CD4-positive, alpha-beta memory T cell (primary cell): ENCODE results near the gene MYO7B. TPM values are rescaled to one million over a fixed set of nuclear protein-coding genes. Genes with fewer than 3 reads are reported as not detected.
A peak's percentile ranks its signal among the peaks of the same experiment; 100 is the strongest.

Experiments
- CTCF ChIA-PET: fragments of 350-600 bp; sonication (Branson Sonifier 250); formaldehyde crosslinking; loops from one replicate; lab custom pipeline; 2021; ENCODE audit warnings: inconsistent platforms; ENCODE audit not compliant: partially characterized antibody; lab: Charles Lee
- POLR2A ChIA-PET: fragments of 350-600 bp; sonication (Branson Sonifier 250); formaldehyde crosslinking; loops from one replicate; lab custom pipeline; 2021; ENCODE audit not compliant: partially characterized antibody; lab: Charles Lee
- DNase-seq, 5 donors: peaks; one replicate each; pipeline versions ENCODE4 v3.0.0 to v3.0.0-alpha.2; 2020 to 2022; ENCODE audit warnings: mixed read lengths in 1 of 5
- H3K27ac ChIP-seq: one replicate; pipeline ENCODE4 v1.7.0; 2013; ENCODE audit warnings: low read depth, low read length
- H3K27me3 ChIP-seq: 2 replicates; pipeline ENCODE4 v1.7.0; 2013; ENCODE audit warnings: mild to moderate bottlenecking, low read length, moderate library complexity; ENCODE audit not compliant: insufficient read depth
- H3K36me3 ChIP-seq: 2 replicates; pipeline ENCODE4 v1.7.0; 2013; ENCODE audit warnings: mild to moderate bottlenecking, low read length, moderate library complexity; ENCODE audit not compliant: insufficient read depth
- H3K4me1 ChIP-seq: 2 replicates; pipeline ENCODE4 v1.7.0; 2013; ENCODE audit warnings: mild to moderate bottlenecking, low read length, moderate library complexity; ENCODE audit not compliant: insufficient read depth
- H3K4me3 ChIP-seq, 2 donors: one replicate each; pipeline ENCODE4 v1.7.0; 2013; ENCODE audit warnings: low read length in 2 of 2, mild to moderate bottlenecking in 1 of 2
- H3K9me3 ChIP-seq, 2 donors: one replicate each; pipeline ENCODE4 v1.7.0; 2013; ENCODE audit warnings: low read length in 2 of 2, control low read depth in 1 of 2; ENCODE audit not compliant: control insufficient read depth in 1 of 2
- H3K27ac Mint-ChIP-seq, 7 donors: one replicate each; pipeline ENCODE4 v1.8.0; 2020 to 2021; ENCODE audit warnings: mixed read lengths in 7 of 7, mild to moderate bottlenecking in 6 of 7, inconsistent platforms in 3 of 7, moderate library complexity in 3 of 7
- H3K27me3 Mint-ChIP-seq, 2 donors: one replicate each; pipeline ENCODE4 v1.8.0; 2020 to 2021; ENCODE audit warnings: mixed read lengths in 2 of 2
- H3K36me3 Mint-ChIP-seq, 2 donors: one replicate each; pipeline ENCODE4 v1.8.0; 2020 to 2021; ENCODE audit warnings: mixed read lengths in 2 of 2, inconsistent platforms in 1 of 2, mild to moderate bottlenecking in 1 of 2
- H3K4me1 Mint-ChIP-seq, 4 donors: one replicate each; pipeline ENCODE4 v1.8.0; 2020 to 2021; ENCODE audit warnings: mixed read lengths in 4 of 4, mild to moderate bottlenecking in 1 of 4
- H3K4me3 Mint-ChIP-seq, 8 donors: one replicate each; pipeline ENCODE4 v1.8.0; 2020 to 2021; ENCODE audit warnings: mixed read lengths in 8 of 8, mild to moderate bottlenecking in 7 of 8, moderate library complexity in 6 of 8, inconsistent platforms in 3 of 8
- H3K9me3 Mint-ChIP-seq, 8 donors: one replicate each; pipeline ENCODE4 v1.8.0; 2020 to 2021; ENCODE audit warnings: mixed read lengths in 8 of 8, mild to moderate bottlenecking in 5 of 8, inconsistent platforms in 3 of 8, moderate library complexity in 1 of 8
- intact Hi-C: fragments of 100-400 bp; cut with micrococcal nuclease; formaldehyde crosslinking; loops from one replicate; pipeline ENCODE4 v1.15.1; 2023
- polyA plus RNA-seq, 2 donors: library from polyadenylated mRNA; unstranded; fragments of 300-500 nt; fragmentation: Illumina TruSeq; gene quantifications; one replicate each; pipeline ENCODE4 v1.2.3, GENCODE V29; 2021
- total RNA-seq, 2 experiments: library from RNA; stranded (reverse); gene quantifications; one replicate each; pipeline ENCODE4 v1.2.3, GENCODE V29; 2021

The MYO7B gene
- total and polyA plus RNA-seq, 4 experiments from 2014 or later, result not detected

DNA sequence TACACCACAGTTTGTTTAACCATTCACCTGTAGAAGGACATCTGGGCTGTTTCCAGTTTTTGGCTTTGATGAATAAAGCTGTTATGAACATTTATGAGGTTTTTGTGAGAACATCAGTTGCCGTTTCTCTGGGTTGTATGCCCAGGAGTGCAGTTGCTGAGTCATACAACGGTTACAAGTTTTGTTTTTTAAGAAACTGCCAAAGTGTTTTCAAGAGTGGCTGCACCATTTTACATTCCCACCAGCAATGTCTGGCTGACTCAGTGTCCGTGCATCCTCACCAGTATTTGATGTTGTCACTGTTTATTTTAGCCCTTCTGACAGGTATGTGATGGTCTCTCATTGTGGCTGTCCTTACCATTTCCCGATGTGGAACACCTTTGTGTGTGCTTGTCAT lies 62.5 kb downstream of the MYO7B start:
- Mint-ChIP-seq H3K9me3 (peaks cover 0 to under 1% (median 0%) of the 10 kb centered on the region in 8 donors), H3K27me3 (peaks cover under 1 to 5% of the 10 kb centered on the region in 2 donors), H3K36me3 (no peaks in the 10 kb centered on the region), H3K4me3 (no peak overlapping the region), H3K4me1 (peaks cover 0 to 10% (median 2%) of the 10 kb centered on the region in 4 donors), H3K27ac (no peak overlapping the region)
- Histone ChIP-seq H3K9me3 (no peaks in the 10 kb centered on the region), H3K27me3 (no peaks in the 10 kb centered on the region), H3K27ac (no peak overlapping the region), H3K4me3 (no peak overlapping the region), H3K36me3 (no peaks in the 10 kb centered on the region), H3K4me1 (no peaks in the 10 kb centered on the region)
- intact Hi-C loops, result no loop called here
- POLR2A ChIA-PET, result no interaction called here
- no peak for DNase-seq
- CTCF ChIA-PET, result no interaction called here

DNA sequence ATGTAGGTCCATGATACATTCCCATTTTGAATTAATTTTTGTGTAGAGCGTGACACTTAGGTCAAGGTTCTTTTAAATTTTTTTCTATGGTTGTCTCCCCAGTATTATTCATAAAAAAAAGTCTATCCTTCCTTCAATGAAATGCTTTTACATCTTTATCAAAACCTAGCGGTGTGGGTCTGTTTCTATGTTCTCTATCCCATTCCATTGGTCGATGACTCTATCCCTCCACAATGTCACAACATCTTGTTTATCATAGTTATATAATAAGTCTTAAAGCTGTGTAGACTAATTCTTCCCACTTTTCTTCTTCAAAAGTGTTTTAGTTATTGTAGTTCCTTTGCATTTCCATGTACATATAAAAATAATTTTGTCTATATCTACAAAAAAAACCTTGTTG lies 63.2 kb downstream of the MYO7B start:
- ChIA-PET POLR2A (interaction anchor here (0.6 kb wide), 1 partner anchor 39 kb away, joined by 3 read pairs; no protein-coding TSS in a partner anchor), CTCF (no interaction called here)
- intact Hi-C loops, result no loop called here
- H3K36me3 Mint-ChIP-seq, result no peaks in the 10 kb centered on the region
- DNase-seq, result no peak
- Histone ChIP-seq H3K9me3 (no peaks in the 10 kb centered on the region), H3K4me1 (no peaks in the 10 kb centered on the region), H3K4me3 (no peak overlapping the region), H3K27ac (no peak overlapping the region), H3K36me3 (no peaks in the 10 kb centered on the region), H3K27me3 (no peaks in the 10 kb centered on the region)
- no peak overlapping the region for H3K4me3 Mint-ChIP-seq
- peaks cover 0 to 10% (median 2%) of the 10 kb centered on the region in 4 donors for H3K4me1 Mint-ChIP-seq
- H3K9me3 Mint-ChIP-seq, result peaks cover 0 to 4% (median 0%) of the 10 kb centered on the region in 8 donors
- H3K27ac Mint-ChIP-seq, result no peak overlapping the region
- H3K27me3 Mint-ChIP-seq, result peaks cover 1 to 5% of the 10 kb centered on the region in 2 donors

DNA sequence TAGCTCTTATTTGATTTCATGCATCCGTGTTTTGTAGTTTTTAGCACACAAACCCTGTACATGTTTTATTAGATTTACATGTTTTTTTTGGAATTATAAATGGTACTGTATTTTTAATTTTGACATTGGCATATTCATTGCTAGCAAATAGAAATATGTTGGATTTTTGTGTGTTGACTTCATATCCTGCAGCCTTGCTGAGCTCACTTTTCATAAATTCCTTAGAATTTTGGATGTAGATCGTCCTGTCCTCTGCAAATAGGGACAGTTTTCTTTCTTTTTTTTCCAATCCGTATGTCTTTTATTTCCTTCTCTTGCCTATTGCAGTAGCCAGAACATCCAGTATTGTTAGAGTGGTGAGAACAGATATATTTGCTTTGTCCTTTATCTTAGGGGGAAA lies 63.7 kb downstream of the MYO7B start:
- H3K4me1 Mint-ChIP-seq, result peaks cover 0 to 9% (median 2%) of the 10 kb centered on the region in 4 donors
- no peak overlapping the region for H3K4me3 Mint-ChIP-seq
- no peaks in the 10 kb centered on the region for H3K36me3 Mint-ChIP-seq
- Histone ChIP-seq H3K27ac (no peak overlapping the region), H3K4me3 (no peak overlapping the region), H3K9me3 (no peaks in the 10 kb centered on the region), H3K36me3 (no peaks in the 10 kb centered on the region), H3K4me1 (no peaks in the 10 kb centered on the region), H3K27me3 (no peaks in the 10 kb centered on the region)
- no peak for DNase-seq
- POLR2A ChIA-PET, result interaction anchor here (0.6 to 0.7 kb wide), 2 partner anchors 8 to 39 kb away, joined by 3 read pairs; no protein-coding TSS in a partner anchor
- no peak overlapping the region for H3K27ac Mint-ChIP-seq
- H3K27me3 Mint-ChIP-seq, result peaks cover 1 to 5% of the 10 kb centered on the region in 2 donors
- peaks cover 0 to 4% (median 0%) of the 10 kb centered on the region in 8 donors for H3K9me3 Mint-ChIP-seq
- CTCF ChIA-PET, result interaction anchor here (1.0 kb wide), 1 partner anchor 8 kb away, joined by 3 read pairs; no protein-coding TSS in a partner anchor
- intact Hi-C loops, result no loop called here

GRCh38 chr2:127604986-127605385 lies 69.5 kb downstream of the MYO7B start:
- Histone ChIP-seq H3K9me3 (no peaks in the 10 kb centered on the region), H3K4me3 (no peak overlapping the region), H3K4me1 (no peaks in the 10 kb centered on the region), H3K27me3 (no peaks in the 10 kb centered on the region), H3K36me3 (no peaks in the 10 kb centered on the region), H3K27ac (no peak overlapping the region)
- H3K27ac Mint-ChIP-seq, result no peak overlapping the region
- ChIA-PET CTCF (interaction anchor here (2.2 kb wide), 1 partner anchor 14 kb away, joined by 8 read pairs; no protein-coding TSS in a partner anchor), POLR2A (no interaction called here)
- H3K36me3 Mint-ChIP-seq, result no peaks in the 10 kb centered on the region
- H3K9me3 Mint-ChIP-seq, result peaks cover 0 to 4% (median 0%) of the 10 kb centered on the region in 8 donors
- no peak for DNase-seq
- intact Hi-C loops, result no loop called here
- no peak overlapping the region for H3K4me3 Mint-ChIP-seq
- H3K4me1 Mint-ChIP-seq, result peaks cover 0 to 1% (median 0%) of the 10 kb centered on the region in 4 donors
- H3K27me3 Mint-ChIP-seq, result peaks cover 3 to 4% of the 10 kb centered on the region in 2 donors

DNA sequence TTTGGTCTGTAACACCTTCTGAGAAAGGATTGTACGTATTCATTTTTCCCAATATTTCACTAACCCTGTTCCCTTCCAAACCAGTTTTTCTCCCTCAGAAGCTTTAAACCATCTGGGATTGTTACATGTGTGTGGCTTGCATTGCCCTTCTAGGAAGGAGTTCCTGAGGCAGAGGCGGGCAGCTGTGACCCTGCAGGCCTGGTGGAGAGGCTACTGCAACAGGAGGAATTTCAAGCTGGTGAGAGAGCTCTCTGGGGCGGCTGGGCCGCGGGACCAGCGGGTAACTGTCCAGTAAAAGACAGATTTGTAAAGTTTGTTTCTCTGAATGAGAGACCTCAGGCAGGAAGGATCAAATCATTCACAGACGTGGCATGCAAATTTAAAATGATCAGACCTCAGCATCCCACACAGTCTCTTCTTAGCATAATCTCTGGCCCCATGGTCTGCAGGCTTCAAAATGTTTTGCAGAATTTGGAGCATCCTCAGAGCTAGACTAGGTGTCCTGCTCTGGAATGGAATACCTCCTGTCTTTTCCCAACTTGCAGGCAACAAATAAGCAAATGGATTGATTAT lies 70.3 kb downstream of the MYO7B start:
- intact Hi-C loops, result no loop called here
- H3K4me3 ChIP-seq, result no peak overlapping the region
- no peaks in the 10 kb centered on the region for H3K36me3 Mint-ChIP-seq
- no peaks in the 10 kb centered on the region for H3K27me3 ChIP-seq
- H3K4me3 Mint-ChIP-seq, result no peak overlapping the region
- POLR2A ChIA-PET, result no interaction called here
- peaks cover 0 to 1% (median 0%) of the 10 kb centered on the region in 4 donors for H3K4me1 Mint-ChIP-seq
- CTCF ChIA-PET, result no interaction called here
- no peaks in the 10 kb centered on the region for H3K36me3 ChIP-seq
- H3K27ac ChIP-seq, result no peak overlapping the region
- peaks cover under 1 to 4% (median 2%) of the 10 kb centered on the region in 8 donors for H3K9me3 Mint-ChIP-seq
- no peaks in the 10 kb centered on the region for H3K9me3 ChIP-seq
- peaks cover 3 to 7% of the 10 kb centered on the region in 2 donors for H3K27me3 Mint-ChIP-seq
- H3K27ac Mint-ChIP-seq, result no peak overlapping the region
- DNase-seq, result no peak
- H3K4me1 ChIP-seq, result no peaks in the 10 kb centered on the region

DNA sequence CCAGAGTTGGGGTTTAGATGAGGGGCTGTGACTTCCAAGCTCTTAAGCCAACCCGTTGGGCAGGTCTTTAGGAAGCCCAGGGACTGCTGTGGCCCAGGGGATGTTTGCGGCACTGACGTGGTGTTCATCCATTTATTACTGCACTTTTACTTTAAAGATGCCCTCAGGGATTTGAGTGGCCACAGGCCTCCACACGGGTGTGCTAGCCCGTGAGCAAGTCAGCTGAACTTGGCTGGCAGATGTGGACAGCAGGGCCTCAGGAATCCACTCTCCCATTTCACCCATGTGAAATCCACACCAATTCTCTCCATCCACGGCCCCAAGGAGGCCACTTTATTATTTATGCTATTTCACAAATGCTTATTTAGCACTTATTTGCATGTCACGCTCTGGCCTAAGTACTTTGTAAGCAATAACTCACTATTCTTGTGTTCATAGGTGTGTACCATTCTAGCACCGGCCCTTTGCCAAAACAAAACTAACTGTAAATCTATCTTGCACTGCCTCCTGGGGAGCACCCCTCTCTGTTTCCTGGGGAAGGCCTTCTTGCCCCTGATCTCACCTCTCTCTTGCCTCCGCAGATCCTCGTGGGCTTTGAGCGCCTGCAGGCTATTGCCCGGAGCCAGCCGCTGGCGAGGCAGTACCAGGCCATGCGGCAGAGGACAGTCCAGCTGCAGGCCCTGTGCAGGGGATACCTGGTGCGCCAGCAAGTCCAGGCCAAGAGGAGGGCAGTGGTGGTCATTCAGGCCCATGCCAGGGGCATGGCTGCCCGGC lies 71.3 kb downstream of the MYO7B start:
- H3K9me3 ChIP-seq, result no peaks in the 10 kb centered on the region
- H3K4me1 Mint-ChIP-seq, result peaks cover 0 to 1% (median 0%) of the 10 kb centered on the region in 4 donors
- no peaks in the 10 kb centered on the region for H3K4me1 ChIP-seq
- peaks cover 3 to 11% (median 5%) of the 10 kb centered on the region in 8 donors for H3K9me3 Mint-ChIP-seq
- CTCF ChIA-PET, result interaction anchor here (0.9 kb wide), 1 partner anchor 43 kb away, joined by 3 read pairs; no protein-coding TSS in a partner anchor
- no peaks in the 10 kb centered on the region for H3K36me3 ChIP-seq
- POLR2A ChIA-PET, result no interaction called here
- intact Hi-C loops, result no loop called here
- no peak overlapping the region for H3K4me3 Mint-ChIP-seq
- no peaks in the 10 kb centered on the region for H3K36me3 Mint-ChIP-seq
- H3K27ac Mint-ChIP-seq, result no peak overlapping the region
- no peak overlapping the region for H3K4me3 ChIP-seq
- no peak overlapping the region for H3K27ac ChIP-seq
- peaks cover 3 to 7% of the 10 kb centered on the region in 2 donors for H3K27me3 Mint-ChIP-seq
- H3K27me3 ChIP-seq, result no peaks in the 10 kb centered on the region
- no peak for DNase-seq

GRCh38 chr2:127607399-127607908 lies 72.0 kb downstream of the MYO7B start:
- CTCF ChIA-PET, result interaction anchor here (0.9 kb wide), 1 partner anchor 43 kb away, joined by 3 read pairs; no protein-coding TSS in a partner anchor
- Mint-ChIP-seq H3K36me3 (no peaks in the 10 kb centered on the region), H3K27me3 (peaks cover 3 to 7% of the 10 kb centered on the region in 2 donors), H3K27ac (no peak overlapping the region), H3K9me3 (peaks cover 3 to 12% (median 5%) of the 10 kb centered on the region in 8 donors), H3K4me1 (peaks cover 0 to 1% (median 0%) of the 10 kb centered on the region in 4 donors), H3K4me3 (peak overlapping the region in 1 of 8 donors; percentile 28)
- Histone ChIP-seq H3K27ac (no peak overlapping the region), H3K36me3 (no peaks in the 10 kb centered on the region), H3K27me3 (no peaks in the 10 kb centered on the region), H3K9me3 (no peaks in the 10 kb centered on the region), H3K4me1 (no peaks in the 10 kb centered on the region), H3K4me3 (no peak overlapping the region)
- intact Hi-C loops, result no loop called here
- POLR2A ChIA-PET, result interaction anchor here (0.7 kb wide), 1 partner anchor 274 kb away, joined by 3 read pairs; no protein-coding TSS in a partner anchor
- no peak for DNase-seq
